Neuron (in vitro differentiated cells): ENCODE results near the gene LPAR3.
A peak's percentile ranks its signal among the peaks of the same experiment; 100 is the strongest.

ENCODE experiments used
- H2AFZ ChIP-seq: one replicate; pipeline ENCODE4 v1.6.1; 2013; ENCODE audit warnings: low read depth, mild to moderate bottlenecking, inconsistent platforms, low read length, moderate library complexity
- H3K27me3 ChIP-seq: one replicate; pipeline ENCODE4 v1.6.1; 2013; ENCODE audit warnings: low read length; ENCODE audit not compliant: insufficient read depth
- H3K36me3 ChIP-seq: one replicate; pipeline ENCODE4 v1.6.1; 2013; ENCODE audit warnings: low read length; ENCODE audit not compliant: insufficient read depth
- H3K4me1 ChIP-seq: one replicate; pipeline ENCODE4 v1.6.1; 2013; ENCODE audit warnings: low read length; ENCODE audit not compliant: insufficient read depth
- H3K4me3 ChIP-seq: 2 replicates; pipeline ENCODE4 v1.5.1; 2013; ENCODE audit warnings: mild to moderate bottlenecking, low read length, moderate library complexity
- H3K9me3 ChIP-seq: one replicate; pipeline ENCODE4 v1.6.1; 2013; ENCODE audit warnings: low read length

LPAR3 gene, protein sequence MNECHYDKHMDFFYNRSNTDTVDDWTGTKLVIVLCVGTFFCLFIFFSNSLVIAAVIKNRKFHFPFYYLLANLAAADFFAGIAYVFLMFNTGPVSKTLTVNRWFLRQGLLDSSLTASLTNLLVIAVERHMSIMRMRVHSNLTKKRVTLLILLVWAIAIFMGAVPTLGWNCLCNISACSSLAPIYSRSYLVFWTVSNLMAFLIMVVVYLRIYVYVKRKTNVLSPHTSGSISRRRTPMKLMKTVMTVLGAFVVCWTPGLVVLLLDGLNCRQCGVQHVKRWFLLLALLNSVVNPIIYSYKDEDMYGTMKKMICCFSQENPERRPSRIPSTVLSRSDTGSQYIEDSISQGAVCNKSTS

DNA sequence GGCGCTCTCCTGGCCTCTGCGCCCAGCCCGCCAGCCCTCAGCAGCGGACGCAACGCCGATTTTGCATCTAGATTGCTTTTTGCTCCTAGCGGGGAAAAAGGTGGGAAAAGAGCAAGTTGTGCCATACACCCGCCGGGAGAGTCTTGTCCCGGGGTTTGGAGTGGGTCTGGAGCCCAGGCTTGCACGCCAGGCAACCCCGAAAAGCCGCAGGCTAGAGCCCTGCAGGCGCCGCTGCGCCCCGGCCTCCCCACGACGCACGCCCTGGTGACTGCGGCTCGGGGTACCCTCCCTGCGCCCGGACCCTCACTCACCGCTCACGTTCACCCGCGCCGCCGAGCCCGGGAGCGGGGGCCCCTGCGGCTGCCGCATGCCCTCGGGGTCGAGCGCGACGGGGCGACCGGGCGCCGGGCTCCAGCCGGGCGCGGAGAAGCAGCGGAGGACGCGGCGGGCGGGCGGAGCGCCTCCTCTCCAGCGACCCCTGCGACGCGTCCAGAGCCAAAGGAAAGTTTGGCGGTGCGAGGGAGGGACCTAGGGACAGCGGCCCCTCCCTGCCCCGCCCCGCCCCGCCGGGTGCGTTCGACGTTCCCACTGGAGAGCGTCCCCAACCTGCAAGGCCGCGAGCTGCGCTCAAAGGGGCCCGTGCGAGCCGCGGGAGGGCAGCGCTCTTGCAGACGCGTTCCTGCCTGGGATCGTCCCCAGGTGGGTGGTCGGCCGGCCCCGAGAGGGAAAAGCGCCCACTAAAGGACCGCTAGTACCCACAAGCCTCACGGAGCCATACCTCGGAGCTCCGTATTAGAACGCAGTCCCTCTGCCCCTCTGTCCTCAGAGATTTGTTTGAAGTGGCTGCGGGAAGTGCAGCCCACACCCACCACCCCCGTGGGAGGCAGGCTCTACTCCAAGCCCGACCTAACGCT is at the start of gene LPAR3:
LPAR3 (minus strand) TSS at position 502 of the 914 bp plus-strand sequence. CDS start 27,086 bp downstream, outside the sequence.
- H3K27me3 ChIP-seq, result peaks cover 53% of the 10 kb centered on the region
- peaks cover 6% of the 10 kb centered on the region for H3K4me1 ChIP-seq
- H3K36me3 ChIP-seq, result no peaks in the 10 kb centered on the region
- H3K4me3 ChIP-seq, result peak within 1 kb of the TSS; percentile 26
- H2AFZ ChIP-seq, result peak within 1 kb of the TSS; percentile 73
- H3K9me3 ChIP-seq, result no peaks in the 10 kb centered on the region

DNA sequence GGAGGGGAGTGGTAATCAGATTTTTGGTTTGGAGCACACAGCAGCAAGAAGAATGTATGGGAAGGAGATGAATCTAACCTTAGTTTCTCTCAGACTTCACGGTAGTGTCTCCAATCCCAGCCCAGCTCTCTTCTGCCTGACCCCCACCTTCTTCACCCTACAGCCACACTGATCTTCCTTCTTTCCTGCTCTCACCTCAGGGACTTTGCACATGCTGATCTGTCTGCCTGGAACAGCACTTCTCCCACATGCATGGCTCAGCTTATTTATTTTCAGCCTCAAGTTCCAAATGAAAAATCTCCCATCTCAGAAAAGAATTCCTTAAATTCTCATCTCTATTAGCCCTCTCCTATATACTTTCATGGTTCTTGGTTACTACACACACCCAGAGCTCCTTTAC is 48.8 kb upstream of the LPAR3 start:
- peaks cover 4% of the 10 kb centered on the region for H3K4me1 ChIP-seq
- H3K4me3 ChIP-seq, result no peak overlapping the region
- no peak overlapping the region for H2AFZ ChIP-seq
- peaks cover 10% of the 10 kb centered on the region for H3K27me3 ChIP-seq
- no peaks in the 10 kb centered on the region for H3K36me3 ChIP-seq
- no peaks in the 10 kb centered on the region for H3K9me3 ChIP-seq

GRCh38 chr1:84940481-84940880 is 47.5 kb upstream of the LPAR3 start:
- peaks cover 10% of the 10 kb centered on the region for H3K27me3 ChIP-seq
- no peak overlapping the region for H3K4me3 ChIP-seq
- H3K9me3 ChIP-seq, result no peaks in the 10 kb centered on the region
- H2AFZ ChIP-seq, result no peak overlapping the region
- H3K4me1 ChIP-seq, result peaks cover 4% of the 10 kb centered on the region
- no peaks in the 10 kb centered on the region for H3K36me3 ChIP-seq

- Histone ChIP-seq H3K36me3 (no peaks in the 10 kb centered on the region), H3K4me1 (peaks cover 4% of the 10 kb centered on the region), H3K27me3 (peaks cover 10% of the 10 kb centered on the region), H2AFZ (no peak overlapping the region), H3K4me3 (no peak overlapping the region), H3K9me3 (no peaks in the 10 kb centered on the region)
These were observed 46.8 kb upstream of the LPAR3 start for GRCh38 chr1:84939761-84940160.

DNA sequence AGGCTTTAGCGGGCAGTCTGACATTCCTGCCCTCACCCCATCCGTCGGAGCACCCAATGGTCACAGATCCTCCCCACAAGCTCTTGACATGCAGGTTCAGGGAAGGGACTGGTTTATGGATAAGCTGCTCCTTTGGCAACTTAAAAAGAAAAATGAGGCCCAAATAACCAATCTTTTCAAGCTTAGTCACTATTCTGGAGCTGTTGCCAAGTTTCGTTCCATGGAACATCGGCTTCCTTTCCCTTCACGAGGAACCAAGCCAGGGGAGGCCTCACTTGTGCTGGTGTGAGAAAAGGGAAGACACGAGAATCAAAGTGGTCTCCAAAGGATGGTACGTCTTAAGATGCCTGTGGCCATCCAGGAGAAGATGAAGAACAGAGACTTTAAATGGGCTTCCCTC is 46.1 kb upstream of the LPAR3 start:
- Histone ChIP-seq H3K27me3 (peaks cover 10% of the 10 kb centered on the region), H2AFZ (no peak overlapping the region), H3K9me3 (no peaks in the 10 kb centered on the region), H3K36me3 (no peaks in the 10 kb centered on the region), H3K4me1 (peaks cover 4% of the 10 kb centered on the region), H3K4me3 (no peak overlapping the region)

- Histone ChIP-seq H3K4me3 (no peak overlapping the region), H2AFZ (no peak overlapping the region)
These were observed 43.3 kb upstream of the LPAR3 start for GRCh38 chr1:84936116-84936810.

GRCh38 chr1:84933011-84933611 is 40.1 kb upstream of the LPAR3 start:
- H3K27me3 ChIP-seq, result no peaks in the 10 kb centered on the region
- no peaks in the 10 kb centered on the region for H3K36me3 ChIP-seq

More at GRCh38 chr1:84936116-84936810, 43.3 kb upstream of the LPAR3 start:
- H3K36me3 ChIP-seq, result no peaks in the 10 kb centered on the region
- H3K27me3 ChIP-seq, result peaks cover 6% of the 10 kb centered on the region
- peaks cover 4% of the 10 kb centered on the region for H3K4me1 ChIP-seq
- no peaks in the 10 kb centered on the region for H3K9me3 ChIP-seq

GRCh38 chr1:84930831-84931230 is 37.8 kb upstream of the LPAR3 start:
- H2AFZ ChIP-seq, result no peak overlapping the region

More at GRCh38 chr1:84933011-84933611, 40.1 kb upstream of the LPAR3 start:
- no peak overlapping the region for H3K4me3 ChIP-seq
- H2AFZ ChIP-seq, result no peak overlapping the region
- no peaks in the 10 kb centered on the region for H3K9me3 ChIP-seq
- H3K4me1 ChIP-seq, result no peaks in the 10 kb centered on the region

GRCh38 chr1:84930329-84930728 is 37.3 kb upstream of the LPAR3 start:
- Histone ChIP-seq H2AFZ (no peak overlapping the region), H3K9me3 (no peaks in the 10 kb centered on the region), H3K4me1 (no peaks in the 10 kb centered on the region), H3K4me3 (no peak overlapping the region), H3K36me3 (no peaks in the 10 kb centered on the region), H3K27me3 (no peaks in the 10 kb centered on the region)

More at GRCh38 chr1:84930831-84931230, 37.8 kb upstream of the LPAR3 start:
- Histone ChIP-seq H3K36me3 (no peaks in the 10 kb centered on the region), H3K27me3 (no peaks in the 10 kb centered on the region), H3K4me1 (no peaks in the 10 kb centered on the region), H3K4me3 (no peak overlapping the region), H3K9me3 (no peaks in the 10 kb centered on the region)

DNA sequence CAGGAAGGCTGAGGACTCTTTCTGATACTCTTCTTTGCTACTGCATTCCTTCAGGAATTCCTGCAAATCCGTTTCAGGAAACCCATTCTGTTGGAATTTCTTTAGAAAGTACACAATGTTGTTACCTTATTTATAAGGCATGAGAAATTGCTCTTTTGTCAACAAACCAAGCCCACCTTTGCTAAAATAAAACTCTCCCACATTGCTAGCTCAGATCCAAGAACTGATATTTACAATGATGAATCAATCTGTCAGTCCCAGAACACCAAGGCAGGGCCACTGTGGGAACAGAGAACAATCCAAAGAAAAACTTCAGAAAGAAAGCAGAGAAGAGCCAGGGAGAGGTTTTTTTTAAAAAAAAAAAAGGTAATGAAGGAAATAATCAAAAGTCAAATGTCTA is 36.6 kb upstream of the LPAR3 start:
- H3K27me3 ChIP-seq, result no peaks in the 10 kb centered on the region
- no peak overlapping the region for H3K4me3 ChIP-seq

GRCh38 chr1:84928979-84929378 is 36.0 kb upstream of the LPAR3 start:
- no peak overlapping the region for H3K4me3 ChIP-seq
- H3K36me3 ChIP-seq, result no peaks in the 10 kb centered on the region
- H3K27me3 ChIP-seq, result no peaks in the 10 kb centered on the region
- no peaks in the 10 kb centered on the region for H3K9me3 ChIP-seq
- no peak overlapping the region for H2AFZ ChIP-seq
- H3K4me1 ChIP-seq, result no peaks in the 10 kb centered on the region

More for the DNA sequence above, 36.6 kb upstream of the LPAR3 start:
- H3K4me1 ChIP-seq, result no peaks in the 10 kb centered on the region
- no peaks in the 10 kb centered on the region for H3K9me3 ChIP-seq
- no peaks in the 10 kb centered on the region for H3K36me3 ChIP-seq
- no peak overlapping the region for H2AFZ ChIP-seq

GRCh38 chr1:84923317-84923716 is 30.3 kb upstream of the LPAR3 start:
- H3K9me3 ChIP-seq, result no peaks in the 10 kb centered on the region
- no peak overlapping the region for H2AFZ ChIP-seq
- no peaks in the 10 kb centered on the region for H3K27me3 ChIP-seq
- H3K4me1 ChIP-seq, result no peaks in the 10 kb centered on the region
- H3K36me3 ChIP-seq, result no peaks in the 10 kb centered on the region
- no peak overlapping the region for H3K4me3 ChIP-seq
